GM10266 (cell line): ENCODE results near the gene NDUFA8.

Experiments
- DNase-seq: peaks from one replicate; pipeline ENCODE4 v3.0.0; 2012; ENCODE audit errors: extremely low spot score
- CTCF ChIP-seq: IDR thresholded peaks from 2 replicates; pipeline ENCODE4 v1.5.1; 2012; ENCODE audit warnings: mild to moderate bottlenecking, low read depth; ENCODE audit not compliant: control insufficient read depth, insufficient read depth; ENCODE audit errors: missing control alignments

The NDUFA8 gene

GRCh38 chr9:122110100-122110833 lies 49.3 kb downstream of the NDUFA8 start:
- TF ChIP-seq CTCF, result no peak
- no peak for DNase-seq

GRCh38 chr9:122109035-122109813 lies 50.4 kb downstream of the NDUFA8 start:
- no peak for DNase-seq
- TF ChIP-seq CTCF, result no peak

- TF ChIP-seq CTCF, result no peak
- DNase-seq, result no peak
Observed at GRCh38 chr9:122107291-122107805, 52.2 kb downstream of the NDUFA8 start.

- TF ChIP-seq CTCF, result no peak
- no peak for DNase-seq
Observed at GRCh38 chr9:122106576-122106975, 53.0 kb downstream of the NDUFA8 start.

GRCh38 chr9:122103985-122104384 lies 55.6 kb downstream of the NDUFA8 start:
- no peak for TF ChIP-seq CTCF
- DNase-seq, result no peak

GRCh38 chr9:122102156-122102555 lies 57.4 kb downstream of the NDUFA8 start:
- DNase-seq, result no peak
- no peak for TF ChIP-seq CTCF

- no peak for DNase-seq
- no peak for TF ChIP-seq CTCF
Observed at GRCh38 chr9:122100756-122101155, 58.8 kb downstream of the NDUFA8 start.
